HUES48 (cell line): Measurements from ENCODE around the gene VAMP5.
"Not testable (repeated sequence)": the region's sequence is repeated elsewhere in the genome, so short reads cannot be mapped to it uniquely, and the experiment has no call there.

Source experiments
- H3K27ac ChIP-seq: one replicate; pipeline ENCODE4 v1.7.0; 2013; ENCODE audit warnings: low read depth, low read length, inconsistent platforms
- H3K27me3 ChIP-seq: 2 replicates; pipeline ENCODE4 v1.6.1; 2013; ENCODE audit warnings: mild to moderate bottlenecking, low read length; ENCODE audit not compliant: control insufficient read depth, insufficient read depth
- H3K36me3 ChIP-seq: 2 replicates; pipeline ENCODE4 v1.6.1; 2013; ENCODE audit warnings: low read length; ENCODE audit not compliant: control insufficient read depth, insufficient read depth
- H3K4me1 ChIP-seq: 2 replicates; pipeline ENCODE4 v1.6.1; 2013; ENCODE audit warnings: mild to moderate bottlenecking, low read length; ENCODE audit not compliant: control insufficient read depth, insufficient read depth
- H3K4me3 ChIP-seq: 2 replicates; pipeline ENCODE4 v1.5.1; 2013; ENCODE audit warnings: mild to moderate bottlenecking, low read depth, low read length
- H3K9ac ChIP-seq: 2 replicates; pipeline ENCODE4 v1.6.1; 2013; ENCODE audit warnings: mild to moderate bottlenecking, low read depth, low read length, moderate library complexity
- H3K9me3 ChIP-seq: 2 replicates; pipeline ENCODE4 v1.6.1; 2013; ENCODE audit warnings: low read length; ENCODE audit not compliant: control insufficient read depth, insufficient read depth

The VAMP5 gene

GRCh38 chr2:85604133-85604444 lies 19.9 kb downstream of the VAMP5 start:
- H3K4me1 ChIP-seq, H3K4me3 ChIP-seq, H3K9ac ChIP-seq, H3K9me3 ChIP-seq, H3K27me3 ChIP-seq, H3K27ac ChIP-seq: not testable (repeated sequence)
- H3K36me3 ChIP-seq = peaks cover 27% of the 10 kb centered on the region

- H3K27me3 ChIP-seq = no peaks in the 10 kb centered on the region
- H3K4me3 ChIP-seq = no peak overlapping the region
- no peak overlapping the region for H3K27ac ChIP-seq
- peaks cover 32% of the 10 kb centered on the region for H3K36me3 ChIP-seq
- H3K4me1 ChIP-seq = peaks cover 3% of the 10 kb centered on the region; the same call in 1 of the 2 replicates
- H3K9me3 ChIP-seq = no peaks in the 10 kb centered on the region
- no peak overlapping the region for H3K9ac ChIP-seq
Observed at GRCh38 chr2:85604568-85605339, 20.5 kb downstream of the VAMP5 start.

GRCh38 chr2:85605406-85606115 lies 21.3 kb downstream of the VAMP5 start:
- Histone ChIP-seq H3K27me3 (no peaks in the 10 kb centered on the region), H3K9ac (no peak overlapping the region)

GRCh38 chr2:85606116-85606455 lies 21.9 kb downstream of the VAMP5 start:
- no peak overlapping the region for H3K27ac ChIP-seq
- no peak overlapping the region for H3K9ac ChIP-seq
- peaks cover 31% of the 10 kb centered on the region for H3K36me3 ChIP-seq
- H3K4me1 ChIP-seq = peaks cover 3% of the 10 kb centered on the region; the same call in 1 of the 2 replicates
- H3K27me3 ChIP-seq = no peaks in the 10 kb centered on the region
- H3K9me3 ChIP-seq = no peaks in the 10 kb centered on the region
- no peak overlapping the region for H3K4me3 ChIP-seq

More at GRCh38 chr2:85605406-85606115, 21.3 kb downstream of the VAMP5 start:
- no peak overlapping the region for H3K27ac ChIP-seq
- no peak overlapping the region for H3K4me3 ChIP-seq
- H3K4me1 ChIP-seq = peaks cover 3% of the 10 kb centered on the region; the same call in 1 of the 2 replicates
- peaks cover 33% of the 10 kb centered on the region for H3K36me3 ChIP-seq
- H3K9me3 ChIP-seq = no peaks in the 10 kb centered on the region

- Histone ChIP-seq H3K4me3 (no peak overlapping the region), H3K27me3 (no peaks in the 10 kb centered on the region), H3K4me1 (peaks cover 3% of the 10 kb centered on the region; the same call in 1 of the 2 replicates), H3K27ac (no peak overlapping the region), H3K9me3 (no peaks in the 10 kb centered on the region), H3K36me3 (peaks cover 31% of the 10 kb centered on the region), H3K9ac (no peak overlapping the region)
Observed at GRCh38 chr2:85607268-85608215, 23.3 kb downstream of the VAMP5 start.

- Histone ChIP-seq H3K9ac (peak overlapping the region; percentile 58), H3K4me1 (no peaks in the 10 kb centered on the region), H3K36me3 (peaks cover 31% of the 10 kb centered on the region)
Observed at GRCh38 chr2:85611217-85611704, 27.0 kb downstream of the VAMP5 start.

GRCh38 chr2:85611705-85612587 lies 27.7 kb downstream of the VAMP5 start, which contains the start of gene C2orf68:
Gene C2orf68 (minus strand): TSS chr2:85612066. CDS start chr2:85611984, 82 bp downstream.
- peak within 1 kb of the TSS; percentile 89 for H3K27ac ChIP-seq

More at GRCh38 chr2:85611217-85611704, 27.0 kb downstream of the VAMP5 start:
- no peaks in the 10 kb centered on the region for H3K9me3 ChIP-seq
- H3K27ac ChIP-seq = peak overlapping the region; percentile 89
- no peaks in the 10 kb centered on the region for H3K27me3 ChIP-seq
- peak overlapping the region; percentile 98 for H3K4me3 ChIP-seq

GRCh38 chr2:85613717-85614515 lies 29.7 kb downstream of the VAMP5 start:
- Histone ChIP-seq H3K4me1 (no peaks in the 10 kb centered on the region), H3K36me3 (peaks cover 13% of the 10 kb centered on the region), H3K9ac (no peak overlapping the region), H3K27ac (no peak overlapping the region), H3K4me3 (no peak overlapping the region), H3K27me3 (no peaks in the 10 kb centered on the region), H3K9me3 (no peaks in the 10 kb centered on the region)

More at GRCh38 chr2:85611705-85612587, 27.7 kb downstream of the VAMP5 start, which contains the start of gene C2orf68:
- Histone ChIP-seq H3K27me3 (no peaks in the 10 kb centered on the region), H3K4me1 (no peaks in the 10 kb centered on the region), H3K36me3 (peaks cover 30% of the 10 kb centered on the region), H3K9ac (peak within 1 kb of the TSS; percentile 58), H3K4me3 (peak within 1 kb of the TSS; percentile 98), H3K9me3 (no peaks in the 10 kb centered on the region)

- not testable (repeated sequence) for H3K9ac ChIP-seq, H3K27me3 ChIP-seq, H3K9me3 ChIP-seq, H3K27ac ChIP-seq, H3K4me3 ChIP-seq, H3K4me1 ChIP-seq
- H3K36me3 ChIP-seq = peaks cover 15% of the 10 kb centered on the region
Observed at GRCh38 chr2:85614757-85615156, 30.5 kb downstream of the VAMP5 start.
